Glomerular endothelial cell (primary cell): ENCODE data around the gene SMAD7. TPM values are rescaled to one million over a fixed set of nuclear protein-coding genes. Genes with fewer than 3 reads are reported as not detected.

ENCODE experiments used
- DNase-seq: peaks from one replicate; pipeline ENCODE4 v3.0.0-alpha.2; 2011; ENCODE audit warnings: low read depth, low spot score; ENCODE audit errors: extremely low read depth
- total RNA-seq: library from RNA; depleted of rRNA; stranded (reverse); fragments of >200 nt; gene quantifications from 2 replicates; pipeline ENCODE4 v1.2.3, GENCODE V29; 2015

Gene SMAD7
- total RNA-seq, 1 donor from 2014 or later = 14.7 TPM

DNA sequence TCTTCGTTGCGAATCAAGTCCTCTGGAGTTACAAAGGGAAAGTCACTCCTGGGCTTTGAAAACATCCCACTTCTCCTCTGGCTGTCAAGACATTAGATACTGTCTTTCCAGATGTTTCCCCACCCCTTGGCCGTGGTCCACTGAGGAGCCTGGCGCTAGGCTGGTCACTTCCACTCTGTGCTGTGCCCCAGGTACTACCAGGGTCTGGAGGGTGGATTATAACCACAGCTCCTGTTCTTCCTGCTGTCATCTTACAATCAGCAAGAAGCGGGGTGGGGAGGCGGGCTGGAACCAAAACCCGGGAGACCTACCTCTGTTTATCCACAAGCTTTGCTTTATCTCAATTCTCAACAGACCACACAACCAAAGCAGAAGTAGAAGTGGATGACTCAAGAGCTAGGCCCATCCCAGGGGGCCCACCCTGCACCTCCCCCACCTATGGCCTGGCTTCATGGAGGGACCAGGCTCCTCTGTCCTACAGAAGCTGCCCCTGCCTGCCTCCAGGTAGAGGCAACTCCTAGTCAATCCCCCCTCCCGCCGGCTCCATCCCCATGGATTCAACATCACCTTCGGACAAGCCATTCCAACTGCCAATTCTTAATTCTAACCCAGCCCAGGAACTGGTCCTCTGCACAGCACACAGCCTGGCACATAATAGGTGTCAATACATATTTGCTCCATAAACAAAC lies 17.8 kb downstream of the SMAD7 start:
- no peak for DNase-seq

DNA sequence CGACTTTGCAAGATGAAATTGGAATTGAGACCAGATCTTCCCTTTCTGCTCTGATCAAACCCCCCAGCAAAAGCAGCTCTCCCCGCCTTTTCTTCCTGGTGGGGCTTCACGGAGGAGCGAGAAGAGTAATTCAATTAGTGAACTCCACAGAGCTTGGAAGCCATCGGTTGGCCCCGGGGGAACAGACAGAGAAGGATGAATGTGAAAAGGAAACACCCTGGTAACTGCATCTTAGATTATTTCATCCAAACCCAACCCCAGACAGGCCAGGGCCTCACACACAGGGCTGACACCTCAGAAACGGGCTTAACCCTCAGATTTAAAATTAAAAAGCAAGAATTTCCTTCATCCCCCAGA lies 18.3 kb downstream of the SMAD7 start:
- DNase-seq = no peak

DNA sequence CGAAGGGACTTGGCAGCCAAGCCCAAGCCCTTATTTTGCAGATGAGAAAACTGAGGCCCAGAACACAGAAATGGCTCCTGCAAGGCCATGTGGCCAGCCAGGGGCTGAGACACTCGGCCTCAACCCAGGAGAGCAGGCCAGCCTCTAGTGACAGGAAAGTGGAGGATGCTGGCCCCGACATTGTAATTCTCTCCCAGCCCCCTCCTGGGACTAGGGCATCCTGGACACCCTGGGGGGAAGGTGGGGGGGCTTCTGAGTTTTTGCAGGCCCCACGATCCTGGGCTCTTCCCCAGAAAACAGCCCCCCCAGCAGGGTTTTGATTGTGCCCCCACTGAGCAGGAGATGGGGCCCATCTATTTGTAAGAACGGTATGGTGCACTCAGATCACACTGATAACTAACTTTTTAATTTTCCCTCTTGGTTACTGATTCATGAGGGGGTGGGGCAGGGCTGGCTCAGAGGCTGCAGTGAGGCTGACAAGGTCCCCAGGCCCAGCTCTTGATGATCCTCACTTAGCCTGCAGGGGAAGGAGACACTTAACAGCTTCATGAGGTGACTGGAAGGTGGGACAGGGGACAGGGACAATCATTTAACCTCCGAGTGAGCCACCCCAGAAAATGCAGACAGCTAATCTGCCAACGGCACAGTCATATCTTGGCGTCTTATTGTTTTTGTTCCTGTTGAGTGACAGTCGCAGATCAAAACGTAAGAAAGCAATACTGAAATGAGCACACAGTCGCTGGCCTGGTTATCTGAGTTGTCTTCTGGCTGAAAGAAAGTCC lies 18.9 kb downstream of the SMAD7 start:
- DNase-seq = no peak

DNA sequence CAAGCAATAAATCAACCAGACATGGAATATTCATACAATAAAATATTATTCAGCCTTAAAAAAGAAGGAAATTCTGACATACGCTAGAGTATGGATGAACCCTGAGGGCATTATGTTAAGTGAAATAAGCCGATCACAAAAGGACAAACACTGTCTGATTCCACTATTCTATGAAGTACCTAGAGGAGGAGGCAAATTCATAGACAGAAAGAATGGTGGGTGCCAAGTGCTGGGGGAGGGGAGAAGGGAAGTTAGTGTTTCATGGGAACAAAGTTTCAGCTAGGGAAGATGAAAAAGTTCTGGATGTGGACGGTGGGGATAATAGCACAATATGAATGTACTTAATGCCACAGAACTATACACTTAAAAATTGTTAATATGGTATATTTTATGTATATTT lies 19.8 kb downstream of the SMAD7 start:
- DNase-seq = no peak

DNA sequence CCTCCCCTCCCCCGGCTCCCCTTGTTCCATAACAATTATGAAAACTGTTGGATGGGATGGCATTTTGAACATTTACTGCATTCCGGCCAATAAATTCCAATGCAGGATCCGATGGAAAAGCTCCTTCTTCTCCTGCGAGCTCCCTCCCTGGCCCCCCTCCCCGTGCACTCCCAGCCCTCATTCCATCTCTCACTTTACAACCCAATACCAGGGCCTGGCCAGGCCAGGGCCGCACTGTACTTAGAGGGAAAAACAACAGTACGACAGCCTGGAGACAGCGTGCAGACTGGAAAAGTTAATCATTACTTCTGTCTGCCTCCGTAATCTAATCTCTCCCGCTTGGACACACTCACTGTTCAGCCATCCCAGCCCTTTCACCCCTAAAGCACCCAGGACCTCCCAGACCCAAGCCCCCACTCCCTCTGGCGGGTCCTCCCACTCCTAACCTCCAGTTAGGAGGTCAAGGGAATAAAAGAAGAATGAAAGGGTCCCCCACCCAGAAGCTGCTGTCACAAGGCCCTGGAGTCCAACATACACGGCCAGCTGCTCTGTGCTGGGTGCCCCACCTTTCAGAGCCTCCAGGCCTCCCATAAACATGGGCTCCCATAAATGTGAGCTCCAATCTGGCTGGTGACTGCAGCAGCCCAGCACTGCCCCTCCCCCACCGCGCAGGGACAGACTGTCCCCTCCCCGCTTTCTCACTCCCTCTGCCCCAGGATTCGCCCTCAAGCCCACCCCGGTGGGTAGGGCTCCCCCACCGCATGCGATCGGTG lies 20.6 kb downstream of the SMAD7 start:
- no peak for DNase-seq

DNA sequence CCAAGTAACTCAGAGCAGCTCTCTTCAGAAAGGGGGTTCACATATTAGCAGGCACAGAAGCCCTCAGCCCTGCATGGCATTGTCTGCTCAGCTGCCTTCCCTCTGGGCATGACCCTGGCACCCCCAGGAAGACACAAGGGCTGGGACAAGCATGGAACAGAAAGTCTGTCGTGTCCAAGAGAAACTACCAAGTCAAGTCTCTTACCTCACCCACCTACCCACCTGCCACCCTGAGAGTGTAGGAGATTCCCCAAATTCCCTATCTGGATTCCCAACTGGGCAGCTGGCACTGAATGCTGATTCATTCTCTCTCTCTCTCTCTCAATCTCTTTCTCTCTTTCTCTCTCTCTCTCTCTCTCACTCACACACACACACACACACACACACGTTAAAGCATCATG lies 21.6 kb downstream of the SMAD7 start:
- no peak for DNase-seq

DNA sequence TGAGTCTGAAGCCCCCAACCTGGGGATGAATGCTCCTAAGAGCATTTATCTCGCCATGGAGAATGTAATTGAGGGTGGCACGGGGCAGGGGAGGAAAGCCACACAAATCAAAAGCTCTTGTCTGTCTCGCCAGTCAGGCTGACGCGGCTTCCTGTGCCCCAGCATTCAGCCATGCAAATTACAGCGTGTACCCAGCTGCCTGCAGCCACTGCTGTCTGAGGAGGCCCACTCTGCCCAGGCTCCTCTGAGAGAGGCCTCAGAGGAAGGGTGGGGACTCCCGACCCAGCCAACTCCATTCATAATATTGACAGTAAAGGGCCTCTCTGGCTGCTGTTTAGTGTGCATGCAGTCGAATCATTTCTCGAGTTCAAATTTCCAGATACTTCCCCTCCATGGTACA lies 22.0 kb downstream of the SMAD7 start:
- DNase-seq = no peak

DNA sequence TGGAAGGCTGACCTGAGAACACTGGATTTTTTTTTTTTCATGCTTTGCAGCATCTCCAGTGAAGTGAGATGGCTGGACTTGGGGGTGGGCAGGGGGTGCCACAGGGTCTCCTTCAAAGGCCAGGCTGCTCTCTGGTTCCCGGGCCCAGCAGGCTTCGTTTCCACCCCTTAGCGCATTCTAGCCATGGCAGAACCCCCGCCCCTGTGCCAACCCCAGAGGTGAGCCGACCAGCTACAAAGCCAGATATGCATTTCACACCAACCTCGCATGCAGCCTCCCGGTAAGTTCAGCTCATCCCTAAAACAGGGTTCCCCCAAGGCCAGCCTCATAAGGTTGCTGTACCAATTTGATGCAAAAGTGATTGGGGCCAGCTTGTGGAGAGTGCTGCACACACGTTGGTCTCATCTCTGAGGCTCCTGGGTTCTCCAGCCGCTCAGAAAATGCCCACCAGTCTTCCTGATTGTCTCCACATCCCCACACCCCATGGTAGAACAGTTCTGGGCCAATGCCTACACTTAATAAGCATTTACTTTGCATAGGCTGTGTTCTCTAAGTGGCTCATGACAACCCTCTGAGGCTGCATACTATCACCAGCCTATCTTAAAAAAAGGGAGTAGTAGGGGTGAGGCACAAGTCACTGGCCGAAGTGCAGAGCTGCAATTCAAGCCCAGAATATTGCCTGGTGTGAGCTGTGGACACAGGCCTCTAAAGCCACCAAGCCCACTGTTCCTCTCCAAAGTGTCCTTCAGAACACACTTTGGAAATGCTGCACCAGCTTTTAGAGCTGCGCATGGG lies 23.3 kb downstream of the SMAD7 start:
- DNase-seq = no peak

DNA sequence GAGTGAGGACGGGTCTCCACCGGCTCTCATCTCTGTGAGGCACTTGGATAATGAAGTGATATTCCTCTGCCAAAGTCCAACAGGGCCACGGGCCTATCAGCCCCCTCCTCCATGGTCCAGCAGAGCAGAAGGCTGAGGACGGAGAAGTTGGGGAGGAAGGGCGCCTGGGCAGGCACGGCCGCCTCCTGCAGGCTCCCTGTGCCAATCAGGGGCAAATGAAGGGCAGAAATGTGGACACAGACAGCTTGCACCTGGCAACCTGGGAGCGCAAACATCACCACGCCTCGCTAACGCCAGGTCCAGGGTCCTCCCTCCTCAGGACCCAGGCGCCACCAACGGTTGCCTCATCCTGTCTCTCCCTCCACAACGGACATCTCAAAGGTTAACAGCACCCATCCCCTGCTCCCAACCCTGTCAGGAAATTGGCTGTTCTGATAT lies 24.3 kb downstream of the SMAD7 start:
- DNase-seq = no peak

DNA sequence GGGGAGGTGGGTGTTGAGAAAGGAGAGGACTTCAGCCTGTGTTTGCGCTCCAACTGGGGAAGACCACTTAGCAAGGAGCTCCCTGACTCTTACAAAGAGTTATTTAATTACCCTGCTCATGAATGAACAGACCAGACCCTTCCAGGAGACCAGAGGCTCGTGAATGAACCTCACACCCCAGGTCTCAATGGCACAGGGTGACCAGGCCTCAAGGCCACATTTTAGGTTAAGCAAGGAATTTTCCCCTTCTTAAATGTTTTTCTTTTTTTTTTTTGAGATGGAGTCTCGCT lies 25.3 kb downstream of the SMAD7 start:
- no peak for DNase-seq

DNA sequence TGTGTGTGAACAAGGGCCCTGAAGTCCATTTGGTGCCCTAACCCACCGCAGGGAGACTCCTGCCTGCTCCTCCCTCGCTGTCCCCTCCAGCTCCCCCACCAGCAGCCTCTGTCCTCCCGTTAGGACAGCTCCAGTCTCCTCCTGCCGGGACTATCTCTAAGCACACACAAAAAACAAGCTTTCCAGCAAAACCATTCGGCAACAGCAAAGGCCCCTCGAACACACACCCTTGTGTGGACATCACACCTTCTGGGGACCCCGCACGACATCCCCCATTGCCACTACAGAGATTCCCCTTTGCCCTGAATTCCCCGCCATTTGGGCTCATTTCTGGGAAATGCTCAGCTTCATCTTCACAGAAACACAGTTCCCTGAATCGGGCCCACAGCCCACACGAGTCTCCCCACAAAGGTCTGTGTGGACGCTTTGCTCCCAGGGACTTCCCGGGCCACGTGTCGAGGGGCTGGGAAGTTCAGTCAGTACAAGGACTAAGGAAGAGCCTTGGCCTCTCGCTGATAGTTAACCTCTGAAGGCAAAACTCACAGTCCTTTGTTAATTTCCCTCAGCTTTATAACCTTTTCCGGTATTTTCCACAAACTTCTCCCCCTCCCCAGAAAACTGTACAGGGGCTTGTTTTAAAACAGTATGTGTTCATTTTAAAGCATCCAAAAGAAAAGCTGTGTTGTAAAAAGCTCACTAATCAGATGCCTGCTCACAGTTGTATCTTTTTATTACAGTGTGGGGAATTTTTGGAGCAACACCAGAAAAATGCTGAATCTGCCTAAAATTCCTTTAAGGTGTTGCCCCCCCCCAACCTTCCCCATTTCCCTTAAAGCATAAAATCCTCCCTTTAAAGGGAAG lies 25.9 kb downstream of the SMAD7 start:
- DNase-seq = no peak

DNA sequence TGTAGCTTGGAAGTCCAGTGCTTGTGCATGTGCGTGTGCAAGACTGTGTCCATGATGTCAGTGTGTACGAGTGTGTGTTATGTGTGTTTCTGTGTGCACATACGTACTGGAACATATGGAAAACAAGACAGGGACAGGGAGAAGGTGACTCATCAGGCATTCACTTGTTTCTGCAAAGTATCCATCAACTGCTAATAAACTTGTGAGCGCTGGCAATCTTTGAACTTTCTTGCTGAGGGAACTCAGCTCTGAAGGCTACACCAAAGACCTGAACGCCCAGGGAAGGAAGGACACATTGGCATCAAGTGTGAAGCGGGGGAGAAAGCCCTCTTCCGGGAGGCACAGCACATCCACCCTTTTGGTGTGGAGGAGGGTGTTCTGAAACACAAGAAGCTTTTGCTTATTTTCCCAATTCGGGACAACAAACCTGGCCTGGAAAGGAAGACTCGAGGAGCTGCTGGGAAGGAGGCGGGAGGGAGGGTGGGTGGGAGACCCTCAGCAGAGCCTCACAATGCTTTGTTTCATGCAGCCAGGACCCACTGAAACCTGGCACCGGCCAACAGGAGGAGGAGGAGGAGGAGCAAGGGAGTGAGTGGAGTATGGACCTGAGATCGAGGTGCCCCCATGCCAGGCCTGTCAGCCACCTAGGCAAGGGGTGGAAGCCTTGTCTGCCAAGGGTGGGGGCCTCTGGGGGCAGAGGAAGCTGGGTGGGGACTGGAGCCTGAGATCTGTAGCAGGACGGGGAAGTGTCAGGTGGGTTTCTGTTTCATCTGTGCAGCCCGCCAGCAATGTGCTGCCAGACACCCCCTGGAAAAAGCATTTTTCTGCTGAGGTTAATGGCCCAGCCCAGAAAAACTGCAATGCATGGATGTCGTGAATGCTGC lies 26.8 kb downstream of the SMAD7 start:
- DNase-seq = no peak

DNA sequence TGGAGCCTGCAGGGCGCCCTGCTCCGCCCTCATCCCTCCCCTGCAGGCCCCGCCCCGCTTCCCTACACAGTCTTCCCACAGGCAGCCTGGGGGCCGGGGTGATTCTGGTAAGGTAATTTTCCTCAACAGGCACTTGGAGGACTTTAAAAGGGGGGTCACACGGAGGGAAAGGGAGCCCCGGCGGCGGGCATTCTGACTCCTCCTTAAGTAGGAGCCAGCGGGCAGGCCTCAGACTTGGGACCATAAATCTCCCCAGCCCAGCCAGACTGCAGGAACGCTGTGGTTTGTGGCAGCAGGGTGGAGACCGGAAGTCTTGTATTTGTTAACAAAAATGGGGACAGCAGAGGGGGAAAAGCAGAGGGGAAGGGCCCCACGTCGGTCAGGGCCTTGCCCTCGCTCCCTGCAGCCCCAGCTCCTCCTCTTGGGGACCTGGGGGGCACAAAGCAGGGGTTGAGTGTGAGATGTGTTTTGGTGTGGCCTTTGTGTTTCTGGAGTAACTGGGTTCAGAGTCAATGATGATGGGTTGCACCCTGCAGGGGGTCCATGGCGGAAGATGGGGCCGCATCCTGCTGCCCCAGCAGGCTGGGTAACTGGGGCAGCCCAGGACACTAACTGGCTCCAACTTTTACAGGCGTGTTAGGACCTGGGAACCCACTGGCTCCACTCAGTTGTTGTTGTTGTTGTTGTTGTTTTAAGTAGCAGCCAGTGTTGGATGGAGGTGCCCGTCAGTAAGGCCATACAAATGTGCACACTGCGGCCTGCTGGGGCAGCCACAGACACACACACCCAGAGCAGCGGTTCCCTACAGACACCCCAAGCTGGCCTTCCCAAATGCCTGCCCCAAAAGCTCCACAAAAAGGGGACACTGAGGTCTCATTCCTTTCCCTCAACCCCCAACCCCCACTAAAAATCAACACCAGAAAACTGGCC lies 27.7 kb downstream of the SMAD7 start:
- no peak for DNase-seq

DNA sequence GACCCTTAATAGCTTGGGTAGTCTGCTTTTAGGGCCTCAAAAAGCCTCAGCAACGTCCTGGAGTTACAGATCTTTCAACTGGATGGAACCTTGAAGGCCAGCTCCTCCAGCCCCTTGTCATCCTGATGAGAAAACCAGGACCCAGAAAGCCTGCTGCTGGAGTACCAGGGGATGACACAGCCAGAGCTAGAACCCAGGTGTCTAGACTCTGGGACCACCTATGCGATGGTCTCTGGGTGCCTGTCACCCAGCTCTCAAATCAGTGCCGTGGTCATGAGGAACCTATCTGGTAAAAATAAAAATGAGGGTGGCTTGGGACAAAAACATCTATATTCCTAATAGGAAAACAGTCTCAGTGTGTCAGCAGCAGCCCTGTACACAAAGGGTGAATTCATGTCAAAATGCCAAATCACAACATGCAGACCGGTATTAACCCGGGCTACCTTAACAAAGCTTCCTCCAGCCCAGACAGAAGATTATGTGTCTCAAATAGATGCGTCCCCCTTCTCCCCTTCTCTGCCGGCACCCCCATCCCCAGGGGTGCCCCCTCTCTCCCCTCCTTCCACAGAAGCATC lies 28.5 kb downstream of the SMAD7 start:
- DNase-seq = no peak

DNA sequence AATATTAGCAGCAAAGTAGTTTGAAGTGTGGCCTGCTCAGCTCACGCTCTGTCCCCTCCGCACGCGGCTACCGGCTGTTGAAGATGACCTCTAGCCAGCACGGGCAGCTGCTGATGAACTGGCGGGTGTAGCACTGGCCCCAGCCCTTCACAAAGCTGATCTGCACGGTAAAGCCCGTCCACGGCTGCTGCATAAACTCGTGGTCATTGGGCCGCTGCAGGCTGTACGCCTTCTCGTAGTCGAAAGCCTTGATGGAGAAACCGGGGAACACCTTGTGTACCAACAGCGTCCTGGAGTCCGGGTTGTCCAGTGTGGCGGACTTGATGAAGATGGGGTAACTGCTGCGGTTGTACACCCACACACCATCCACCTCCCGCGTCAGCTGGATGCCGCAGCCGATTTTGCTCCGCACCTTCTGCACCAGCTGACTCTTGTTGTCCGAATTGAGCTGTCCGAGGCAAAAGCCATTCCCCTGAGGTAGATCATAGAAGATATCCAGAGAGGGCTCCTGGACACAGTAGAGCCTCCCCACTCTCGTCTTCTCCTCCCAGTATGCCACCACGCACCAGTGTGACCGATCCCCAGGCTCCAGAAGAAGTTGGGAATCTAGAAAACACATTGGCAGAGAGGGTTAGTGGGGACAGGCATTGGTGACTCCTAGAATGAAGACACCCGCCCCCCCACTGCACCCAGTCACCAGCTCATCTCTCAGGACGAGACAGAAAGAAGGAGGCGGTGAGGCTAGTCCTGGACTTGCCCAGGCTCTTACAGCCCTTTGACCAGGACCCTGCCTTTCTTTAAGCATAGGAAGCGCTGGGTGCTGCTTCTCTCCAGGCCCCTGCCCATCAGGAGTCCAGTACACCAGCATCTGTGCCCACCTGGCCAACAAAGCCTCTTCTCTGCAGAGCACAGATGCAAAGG lies 29.2 kb downstream of the SMAD7 start:
- no peak for DNase-seq

DNA sequence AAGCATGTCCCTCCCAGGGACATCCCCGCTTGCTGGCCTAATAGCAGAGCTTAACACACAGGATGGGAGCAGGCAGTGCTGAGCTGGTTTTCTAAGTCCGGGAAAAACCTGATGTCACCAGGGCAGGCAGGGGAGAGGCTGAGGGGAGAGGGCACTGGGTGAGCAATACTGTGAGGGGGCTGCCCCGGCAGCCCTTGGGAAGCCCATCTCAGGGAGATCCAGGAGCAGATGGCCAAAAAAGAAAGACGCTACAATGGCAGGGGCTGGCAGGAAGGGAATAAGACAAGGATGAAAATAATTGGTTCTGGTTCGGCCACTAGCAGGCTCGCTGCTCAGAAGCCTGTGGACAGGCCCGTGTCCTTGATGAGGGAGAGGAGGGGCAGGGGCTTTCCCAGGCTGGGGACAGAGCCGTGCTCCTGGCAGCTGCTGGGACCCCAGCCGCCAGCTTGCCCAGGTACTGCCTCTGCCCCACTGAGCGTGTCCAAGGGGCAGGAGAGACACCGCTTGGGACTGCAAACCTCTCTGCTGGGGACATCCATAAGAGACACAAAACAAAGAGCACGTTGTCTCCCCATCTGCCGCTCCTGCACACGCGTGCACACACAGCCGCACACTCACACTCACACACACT lies 30.2 kb downstream of the SMAD7 start:
- DNase-seq = no peak
